H1 (cell line): ENCODE measurements around the gene ALPL. TPM values are rescaled to one million over a fixed set of nuclear protein-coding genes. Genes with fewer than 3 reads are reported as not detected.

ENCODE experiments used
- CTCF ChIA-PET: fragments of 300-600 bp; sonication (Branson Sonifier 250); formaldehyde crosslinking; loops from one replicate; lab custom pipeline; 2021; ENCODE audit not compliant: partially characterized antibody; lab: Charles Lee
- POLR2A ChIA-PET: fragments of 300-600 bp; sonication (Branson Sonifier 250); formaldehyde crosslinking; loops from one replicate; lab custom pipeline; 2021; ENCODE audit warnings: inconsistent platforms; ENCODE audit not compliant: partially characterized antibody; lab: Charles Lee
- DNase-seq, 2 experiments: peaks; one replicate each; pipeline versions ENCODE4 v3.0.0 to v3.0.0-alpha.2; 2010 to 2022; ENCODE audit warnings: low spot score in 2 of 2, low read depth in 1 of 2, mixed read lengths in 1 of 2
- FAIRE-seq: peaks from 2 replicates; lab custom pipeline; 2011; peaks lifted over from hg19 to GRCh38; lab: Jason Lieb, UNC
- H2AFZ ChIP-seq: 2 replicates; pipeline ENCODE4 v1.8.1; 2012; ENCODE audit warnings: low read length, inconsistent platforms
- H2AK5ac ChIP-seq: 2 replicates; pipeline ENCODE4 v1.6.1; 2013; ENCODE audit warnings: low read depth, low read length
- H2BK120ac ChIP-seq: replicated peaks from 2 replicates; pipeline ENCODE3; 2013; ENCODE audit warnings: low read depth, low read length, inconsistent platforms
- H2BK12ac ChIP-seq: 2 replicates; pipeline ENCODE4 v1.6.1; 2013; ENCODE audit warnings: low read depth, low read length
- H2BK15ac ChIP-seq: 2 replicates; pipeline ENCODE4 v1.6.1; 2013; ENCODE audit warnings: low read length
- H2BK20ac ChIP-seq: 2 replicates; pipeline ENCODE4 v1.6.1; 2013; ENCODE audit warnings: low read length
- H2BK5ac ChIP-seq: 2 replicates; pipeline ENCODE4 v1.6.1; 2013; ENCODE audit warnings: low read depth, low read length
- H3K14ac ChIP-seq: 2 replicates; pipeline ENCODE4 v1.6.1; 2013; ENCODE audit warnings: inconsistent platforms; ENCODE audit not compliant: insufficient read length
- H3K18ac ChIP-seq: 2 replicates; pipeline ENCODE4 v1.6.1; 2013; ENCODE audit warnings: low read length; ENCODE audit errors: extremely low read depth
- H3K23ac ChIP-seq: 2 replicates; pipeline ENCODE4 v1.6.1; 2013; ENCODE audit warnings: inconsistent platforms; ENCODE audit not compliant: insufficient read length
- H3K23me2 ChIP-seq: 2 replicates; pipeline ENCODE4 v1.6.1; 2013; ENCODE audit warnings: low read depth, low read length
- H3K27ac ChIP-seq: 2 replicates; pipeline ENCODE4 v1.6.1; 2011; ENCODE audit warnings: low read depth, low read length, inconsistent platforms
- H3K27me3 ChIP-seq, 4 experiments: replicated peaks in 1 of 4; 1 replicate in 1 of 4; 2 replicates in 3 of 4; pipeline versions ENCODE4 v1.6.1 to v1.8.1; 2011 to 2013; ENCODE audit warnings: low read length in 3 of 4, mild to moderate bottlenecking in 3 of 4, inconsistent platforms in 2 of 4, mixed read lengths in 2 of 4, moderate library complexity in 1 of 4; ENCODE audit not compliant: control insufficient read depth in 3 of 4, insufficient read depth in 3 of 4; ENCODE audit errors: extremely low read depth in 1 of 4
- H3K36me3 ChIP-seq, 4 experiments: 2 replicates each; pipeline versions ENCODE4 v1.6.1 to v1.8.1; 2011 to 2013; ENCODE audit warnings: mild to moderate bottlenecking in 4 of 4, low read length in 3 of 4, moderate library complexity in 2 of 4, control low read depth in 1 of 4, inconsistent platforms in 1 of 4; ENCODE audit not compliant: insufficient read depth in 4 of 4, control insufficient read depth in 2 of 4
- H3K4ac ChIP-seq: replicated peaks from 2 replicates; pipeline ENCODE3; 2013; ENCODE audit warnings: low read length, low read depth, mixed read lengths, inconsistent platforms; ENCODE audit not compliant: insufficient read length
- H3K4me1 ChIP-seq, 4 experiments: replicated peaks in 1 of 4; 1 replicate in 1 of 4; 2 replicates in 3 of 4; pipeline versions ENCODE4 v1.6.1 to v1.8.1; 2011 to 2013; ENCODE audit warnings: low read length in 3 of 4, inconsistent platforms in 2 of 4, mixed read lengths in 1 of 4; ENCODE audit not compliant: insufficient read depth in 4 of 4, control insufficient read depth in 3 of 4
- H3K4me2 ChIP-seq, 2 experiments: 2 replicates each; pipeline versions ENCODE4 v1.6.1 to v1.8.1; 2011 to 2013; ENCODE audit warnings: low read depth in 2 of 2, low read length in 2 of 2, control low read depth in 1 of 2, inconsistent platforms in 1 of 2, mild to moderate bottlenecking in 1 of 2; ENCODE audit not compliant: insufficient read depth in 1 of 2
- H3K4me3 ChIP-seq, 4 experiments: fragments of 200-600, 300-600 bp in 1 of 4; sonication (generic), shearing (Covaris generic), sonication (Bioruptor Twin) in 1 of 4; 2 replicates each; pipeline versions ENCODE4 v1.5.1 to v1.8.1; 2011 to 2016; ENCODE audit warnings: low read length in 4 of 4, low read depth in 3 of 4, control low read depth in 2 of 4, inconsistent platforms in 2 of 4, mild to moderate bottlenecking in 2 of 4, mixed read lengths in 1 of 4, moderate library complexity in 1 of 4; ENCODE audit not compliant: insufficient read depth in 2 of 4; ENCODE audit errors: extremely low read depth in 1 of 4
- H3K56ac ChIP-seq: replicated peaks from 2 replicates; pipeline ENCODE3; 2013; ENCODE audit warnings: low read depth, mild to moderate bottlenecking, mixed read lengths, low read length, inconsistent platforms; ENCODE audit not compliant: insufficient read length
- H3K79me1 ChIP-seq: 2 replicates; pipeline ENCODE4 v1.6.1; 2013; ENCODE audit warnings: low read depth, low read length, control low read depth
- H3K79me2 ChIP-seq, 2 experiments: 2 replicates each; pipeline versions ENCODE4 v1.6.1 to v1.8.1; 2012 to 2013; ENCODE audit warnings: low read length in 2 of 2, mild to moderate bottlenecking in 2 of 2, inconsistent platforms in 1 of 2; ENCODE audit not compliant: insufficient read depth in 2 of 2, control insufficient read depth in 1 of 2
- H3K9ac ChIP-seq, 4 experiments: replicated peaks in 1 of 4; 1 replicate in 1 of 4; 2 replicates in 3 of 4; pipeline versions ENCODE4 v1.6.1 to v1.8.1; 2011 to 2013; ENCODE audit warnings: low read depth in 3 of 4, low read length in 3 of 4, control low read depth in 2 of 4, mild to moderate bottlenecking in 2 of 4, moderate library complexity in 2 of 4, inconsistent platforms in 1 of 4; ENCODE audit errors: extremely low read depth in 1 of 4
- H3K9me3 ChIP-seq, 2 experiments: 2 replicates each; pipeline versions ENCODE4 v1.6.1 to v1.8.1; 2012 to 2013; ENCODE audit warnings: mild to moderate bottlenecking in 2 of 2, moderate library complexity in 2 of 2, control low read depth in 1 of 2, inconsistent platforms in 1 of 2, low read depth in 1 of 2, low read length in 1 of 2, mixed read lengths in 1 of 2; ENCODE audit not compliant: insufficient read depth in 2 of 2
- H4K20me1 ChIP-seq, 2 experiments: replicated peaks in 1 of 2; 2 replicates each; pipeline versions ENCODE3 to v1.8.1; 2011 to 2013; ENCODE audit warnings: inconsistent platforms in 2 of 2, low read length in 2 of 2, mild to moderate bottlenecking in 1 of 2; ENCODE audit not compliant: insufficient read depth in 2 of 2, control insufficient read depth in 1 of 2
- H4K5ac ChIP-seq: 2 replicates; pipeline ENCODE4 v1.6.1; 2013; ENCODE audit warnings: low read length, low read depth, mixed read lengths, inconsistent platforms; ENCODE audit not compliant: insufficient read length
- H4K8ac ChIP-seq: 2 replicates; pipeline ENCODE4 v1.8.0; 2013; ENCODE audit warnings: mild to moderate bottlenecking, moderate library complexity, low read length, inconsistent platforms; ENCODE audit not compliant: insufficient read depth; ENCODE audit errors: extremely low read depth
- H4K91ac ChIP-seq: replicated peaks from 2 replicates; pipeline ENCODE3; 2013; ENCODE audit warnings: low read length, mixed read lengths, inconsistent platforms; ENCODE audit not compliant: insufficient read length
- CHD1 ChIP-seq: IDR thresholded peaks from 2 replicates; pipeline ENCODE4 v1.6.1; 2012; ENCODE audit warnings: low read depth, low read length, improper control_type of control experiment
- CREB1 ChIP-seq: IDR thresholded peaks from 2 replicates; pipeline ENCODE4 v1.6.1; 2012; ENCODE audit warnings: inconsistent platforms
- E2F6 ChIP-seq: IDR thresholded peaks from 2 replicates; pipeline ENCODE4 v1.6.1; 2012; ENCODE audit warnings: inconsistent platforms
- EZH2 ChIP-seq: fragments of 200-600 bp; sonication (generic); IDR thresholded peaks from 2 replicates; pipeline ENCODE4 v1.7.1; 2012; ENCODE audit warnings: low read depth, mild to moderate bottlenecking, moderate library complexity, low read length, inconsistent platforms; ENCODE audit not compliant: severe bottlenecking
- JUN ChIP-seq: IDR thresholded peaks from 2 replicates; pipeline ENCODE4 v1.6.1; 2011; ENCODE audit warnings: low read depth, mild to moderate bottlenecking, improper control_type of control experiment, low read length
- KDM4A ChIP-seq: IDR thresholded peaks from one replicate; pipeline ENCODE4 v1.7.1; 2012; ENCODE audit warnings: low read depth, mild to moderate bottlenecking, moderate library complexity, low read length, inconsistent platforms; ENCODE audit not compliant: severe bottlenecking
- MAX ChIP-seq: IDR thresholded peaks from 2 replicates; pipeline ENCODE4 v1.6.1; 2012; ENCODE audit warnings: inconsistent platforms
- POLR2A ChIP-seq, 2 experiments: IDR thresholded peaks; 1 replicate in 1 of 2; 2 replicates in 1 of 2; pipeline ENCODE4 v1.6.1; 2011; ENCODE audit warnings: low read depth in 2 of 2, low read length in 2 of 2, mild to moderate bottlenecking in 2 of 2; ENCODE audit errors: control extremely low read depth in 1 of 2
- POLR2AphosphoS5 ChIP-seq: IDR thresholded peaks from 2 replicates; pipeline ENCODE4 v1.6.1; 2011; ENCODE audit warnings: low read depth, low read length
- WGBS, 2 experiments: shearing (Covaris generic) in 1 of 2; methylation state at CpG; one replicate each; pipeline versions ENCODE4 v1.1.6 to v1.1.7; 2013 to 2015; ENCODE audit warnings: low lambda C conversion rate in 2 of 2, mixed read lengths in 2 of 2, inconsistent platforms in 1 of 2, low coverage in 1 of 2, missing lambda C conversion rate in 1 of 2; ENCODE audit not compliant: insufficient replicate concordance in 2 of 2, insufficient coverage in 1 of 2, insufficient read length in 1 of 2; ENCODE audit errors: extremely low coverage in 1 of 2, missing lambda C conversion rate in 1 of 2; 5-methylcytosine and 5-hydroxymethylcytosine counted together
- polyA plus RNA-seq, 7 experiments: library from polyadenylated mRNA; depleted of rRNA in 3 of 7; stranded (reverse) in 5 of 7; unstranded in 2 of 7; fragments of >200 nt in 5 of 7; fragments of 200-250 nt in 2 of 7; gene quantifications; 1 replicate in 5 of 7; 2 replicates in 1 of 7; 4 replicates in 1 of 7; pipeline versions ENCODE4 v1.2.1 to v1.2.3, GENCODE V29; 2011 to 2013; ENCODE audit warnings: missing spikeins in 2 of 7, mixed read lengths in 2 of 7
- total RNA-seq: library from RNA; stranded (reverse); fragmentation: NEBNext Ultra II Directional; extraction: Animal tissue kit (Norgen Biotek cat#: 25700); gene quantifications from 2 replicates; pipeline ENCODE4 v1.2.1, GENCODE V29; 2021

Gene ALPL
- total and polyA plus RNA-seq, 2 of the 8 experiments (the other 6 are each of a cell fraction or from before 2014, with no cell fraction given), result 175 to 362 TPM

DNA sequence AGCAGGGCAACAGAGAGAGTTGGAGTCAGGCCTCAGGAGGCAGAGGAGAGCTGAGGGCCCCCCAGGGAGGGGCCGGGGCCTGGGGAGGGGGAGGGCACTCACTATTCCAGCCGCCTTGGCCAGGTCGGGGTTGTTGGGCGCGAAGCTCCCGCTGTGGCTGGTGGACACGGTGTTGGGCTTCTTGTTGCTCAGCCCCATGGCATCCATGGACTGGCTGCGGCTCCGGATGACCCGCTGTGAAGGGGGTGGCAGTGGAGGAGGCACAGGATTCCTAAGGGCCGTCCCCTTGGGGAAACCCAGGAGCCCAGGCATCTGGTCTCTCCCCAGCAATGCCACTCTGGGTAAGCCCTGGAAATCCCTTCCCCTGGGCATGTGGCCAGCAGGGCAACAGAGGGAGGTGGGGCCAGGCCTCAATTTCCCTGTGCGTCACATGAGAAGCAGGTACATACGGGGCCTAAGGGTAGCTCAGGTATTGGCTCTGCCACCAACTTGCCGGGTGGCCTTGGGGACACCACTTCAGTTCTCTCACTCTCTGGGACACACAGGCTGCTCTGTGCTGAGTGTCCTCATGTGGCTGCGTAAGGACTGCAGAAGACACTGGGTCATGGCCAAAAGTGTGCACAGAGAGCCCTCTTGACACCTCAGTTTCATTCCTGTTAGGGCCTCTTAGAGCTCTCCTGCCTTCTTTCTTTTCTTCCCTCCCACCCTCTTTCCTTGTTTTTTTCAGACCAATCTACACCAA, 96.9 kb downstream of the ALPL start:
- Histone ChIP-seq H3K4me3 (no peak overlapping the region), H3K4ac (no peak overlapping the region), H3K27me3 (no peaks in the 10 kb centered on the region), H3K14ac (no peak overlapping the region), H4K20me1 (peaks cover 0 to 4% of the 10 kb centered on the region in 2 experiments), H3K4me1 (peaks cover 2 to 7% (median 3%) of the 10 kb centered on the region in 4 experiments; a peak in 6 of 7 replicates), H2BK12ac (no peak overlapping the region), H2AK5ac (no peak overlapping the region), H3K79me2 (no peaks in the 10 kb centered on the region), H3K4me2 (no peak overlapping the region), H2BK15ac (no peak overlapping the region), H4K5ac (no peak overlapping the region), H3K23me2 (peaks cover 5% of the 10 kb centered on the region; the same call in 1 of the 2 replicates), H3K9ac (no peak overlapping the region), H2BK120ac (no peak overlapping the region), H3K56ac (peak overlapping the region; percentile 28), H4K91ac (no peak overlapping the region), H2BK20ac (no peak overlapping the region), H3K18ac (no peak overlapping the region), H3K9me3 (no peaks in the 10 kb centered on the region), H2BK5ac (no peak overlapping the region), H3K79me1 (peaks cover 2% of the 10 kb centered on the region; the same call in 1 of the 2 replicates), H3K23ac (no peak overlapping the region), H2AFZ (no peak overlapping the region), H3K27ac (no peak overlapping the region), H4K8ac (peak overlapping the region; percentile 14; the same call in 1 of the 2 replicates), H3K36me3 (no peaks in the 10 kb centered on the region; a peak in 1 of 8 replicates)
- ChIA-PET POLR2A (interaction anchor here (1.0 to 1.4 kb wide), 2 partner anchors 14 to 16 kb away, joined by 3 read pairs; no protein-coding TSS in a partner anchor), CTCF (interaction anchor here (0.8 to 3.5 kb wide), 4 partner anchors 11 to 361 kb away, joined by 3 to 15 read pairs (median 4); no protein-coding TSS in a partner anchor)
- no peak for FAIRE-seq
- DNase-seq, result no peak
- 89% methylated on average over 5 of the region's 15 CpGs; no CpG with 5 or more reads in 1 of the 2 experiments for WGBS, 2 experiments
- TF ChIP-seq E2F6 (no peak), CREB1 (no peak), CHD1 (no peak), EZH2 (no peak), KDM4A (no peak), MAX (no peak), POLR2AphosphoS5 (no peak), POLR2A (IDR thresholded peaks at IDR 0.05; ENCODE audit: control extremely low read depth in 1 of 2, low read depth in 2 of 2, low read length in 2 of 2) (no peak), JUN (no peak)
